DMS153 (cell line): Measurements from ENCODE around the gene CDX1.
"Not testable (repeated sequence)": the region's sequence is repeated elsewhere in the genome, so short reads cannot be mapped to it uniquely, and the experiment has no call there.

Experiments
- DNase-seq: peaks from one replicate; lab custom pipeline; 2025; lab: John Stamatoyannopoulos, UW

Gene CDX1

DNA sequence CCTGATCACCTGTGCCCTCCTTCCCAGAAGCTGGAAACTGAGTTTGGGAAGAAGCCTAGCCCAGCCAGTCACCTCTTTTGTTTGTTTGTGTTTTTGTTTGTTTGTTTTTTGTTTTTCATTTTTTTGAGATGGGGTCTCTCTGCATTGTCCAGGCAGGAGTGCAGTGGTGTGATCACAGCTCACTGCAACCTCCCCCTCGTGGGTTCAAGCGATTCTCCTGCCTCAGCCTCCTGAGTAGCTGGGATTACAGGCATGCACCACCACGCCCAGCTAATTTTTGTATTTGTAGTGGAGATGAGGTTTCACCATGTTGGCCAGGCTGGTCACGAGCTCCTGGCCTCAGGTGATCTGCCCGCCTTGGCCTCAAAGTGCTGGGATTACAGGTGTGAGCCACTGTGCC, 67.1 kb downstream of the CDX1 start:
- DNase-seq, result not testable (repeated sequence)
